ENCODE data around the gene ATP5MC2.
A peak's percentile ranks its signal among the peaks of the same experiment; 100 is the strongest.

ATP5MC2 gene

DNA sequence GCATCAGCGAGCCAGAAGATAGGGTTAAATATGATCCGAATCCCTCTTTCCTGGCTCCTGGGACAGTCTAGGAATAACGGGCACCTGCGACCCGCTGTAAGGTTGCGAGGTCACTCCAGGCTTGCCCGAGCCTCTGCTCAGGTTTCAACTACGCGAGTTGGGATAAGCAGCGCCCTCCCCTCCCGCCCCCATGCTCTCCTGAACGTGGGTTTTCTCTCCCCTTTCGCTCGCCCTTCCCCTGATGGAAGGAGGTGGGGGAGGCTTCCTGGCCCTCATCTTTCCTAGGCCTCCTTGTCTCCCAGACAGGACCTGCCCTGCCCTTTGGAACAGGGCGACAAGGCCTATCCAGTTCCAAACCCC, 753 bp upstream of the ATP5MC2 start:
- Histone ChIP-seq H3K36me3 (ENCODE audit: control insufficient read depth, insufficient read depth, low read length) (peaks cover 15% of the 10 kb centered on the region), H3K9me3 (ENCODE audit: control insufficient read depth, low read length) (no peaks in the 10 kb centered on the region), H3K27me3 (ENCODE audit: control insufficient read depth, insufficient read depth, low read length, poor library complexity, severe bottlenecking) (no peaks in the 10 kb centered on the region), H3K4me3 (ENCODE audit: insufficient read depth, low read depth, low read length) (peak overlapping the region; percentile 77), H3K4me1 (ENCODE audit: control insufficient read depth, insufficient read depth, low read length) (peaks cover 21% of the 10 kb centered on the region), H3K27ac (ENCODE audit: insufficient read depth, low read depth, low read length, poor library complexity, severe bottlenecking) (peak overlapping the region; percentile 96)
- 5 to 6% methylated on average over 14 to 15 of the region's 15 CpGs for WGBS, 2 experiments

DNA sequence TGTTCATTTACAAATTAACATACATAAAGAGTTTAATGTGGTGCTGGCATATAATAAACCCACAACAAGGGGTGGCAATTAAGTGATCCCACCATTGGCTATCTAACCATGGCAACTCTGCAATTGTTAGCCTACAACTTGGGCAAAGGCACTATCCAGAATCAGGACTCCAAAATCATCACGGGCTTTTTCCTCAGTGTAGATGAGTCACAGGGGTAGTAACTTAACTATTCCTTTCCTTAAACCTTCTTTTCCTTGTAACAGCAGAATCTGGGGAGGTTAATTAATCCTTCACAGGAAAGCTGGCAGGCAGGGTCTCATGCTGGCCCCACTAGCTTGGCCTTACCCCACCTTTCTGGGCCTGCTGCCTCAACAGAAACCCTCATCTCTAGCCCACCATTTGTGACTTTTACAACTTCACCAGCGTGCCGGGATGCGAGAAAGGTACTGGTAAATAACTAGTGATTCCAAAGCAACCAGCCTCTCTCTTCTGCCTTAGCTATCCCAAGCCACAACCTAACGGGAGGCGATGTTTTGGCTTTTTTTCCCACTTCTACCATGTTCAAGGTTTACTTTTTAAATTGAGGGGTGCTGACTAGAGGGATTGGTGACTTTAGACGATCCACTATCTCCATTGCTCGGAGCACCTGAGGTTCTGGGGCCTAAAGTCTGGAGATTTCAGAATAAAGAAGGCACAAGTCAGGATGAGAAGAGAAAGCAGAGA, 744 bp downstream of the ATP5MC2 start:
- WGBS, 2 experiments: 63 to 65% methylated on average over 8 of the region's 8 CpGs
- H3K27me3 ChIP-seq (ENCODE audit: control insufficient read depth, insufficient read depth, low read length, poor library complexity, severe bottlenecking): no peaks in the 10 kb centered on the region
- peaks cover 26% of the 10 kb centered on the region for H3K36me3 ChIP-seq (ENCODE audit: control insufficient read depth, insufficient read depth, low read length)
- H3K4me3 ChIP-seq (ENCODE audit: insufficient read depth, low read depth, low read length): peak overlapping the region; percentile 77
- peaks cover 21% of the 10 kb centered on the region for H3K4me1 ChIP-seq (ENCODE audit: control insufficient read depth, insufficient read depth, low read length)
- peak overlapping the region; percentile 77 for H3K27ac ChIP-seq (ENCODE audit: insufficient read depth, low read depth, low read length, poor library complexity, severe bottlenecking)
- no peaks in the 10 kb centered on the region for H3K9me3 ChIP-seq (ENCODE audit: control insufficient read depth, low read length)

DNA sequence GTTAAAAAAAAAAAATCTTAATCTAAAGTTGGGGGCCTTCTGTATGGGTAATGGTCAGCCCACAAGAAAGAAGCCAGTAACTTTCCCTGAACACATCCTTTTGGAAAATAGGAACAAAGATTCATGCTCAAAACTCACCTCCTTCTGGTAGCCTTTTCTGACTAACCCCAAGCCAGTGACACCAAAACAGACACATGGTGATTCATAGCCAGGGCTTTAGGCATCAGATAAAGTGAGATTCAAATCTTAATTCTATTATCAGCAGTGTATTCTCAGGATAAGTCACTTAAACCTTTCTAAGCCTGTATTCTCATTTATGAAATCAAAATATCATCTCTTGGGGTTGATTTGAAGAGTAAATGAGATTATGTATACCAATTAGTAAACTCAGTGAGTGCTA, 4.9 kb downstream of the ATP5MC2 start:
- Histone ChIP-seq H3K36me3 (ENCODE audit: control insufficient read depth, insufficient read depth, low read length) (peaks cover 50% of the 10 kb centered on the region), H3K9me3 (ENCODE audit: control insufficient read depth, low read length) (no peaks in the 10 kb centered on the region), H3K27ac (ENCODE audit: insufficient read depth, low read depth, low read length, poor library complexity, severe bottlenecking) (no peak overlapping the region), H3K27me3 (ENCODE audit: control insufficient read depth, insufficient read depth, low read length, poor library complexity, severe bottlenecking) (no peaks in the 10 kb centered on the region), H3K4me3 (ENCODE audit: insufficient read depth, low read depth, low read length) (no peak overlapping the region), H3K4me1 (ENCODE audit: control insufficient read depth, insufficient read depth, low read length) (peaks cover 8% of the 10 kb centered on the region)

DNA sequence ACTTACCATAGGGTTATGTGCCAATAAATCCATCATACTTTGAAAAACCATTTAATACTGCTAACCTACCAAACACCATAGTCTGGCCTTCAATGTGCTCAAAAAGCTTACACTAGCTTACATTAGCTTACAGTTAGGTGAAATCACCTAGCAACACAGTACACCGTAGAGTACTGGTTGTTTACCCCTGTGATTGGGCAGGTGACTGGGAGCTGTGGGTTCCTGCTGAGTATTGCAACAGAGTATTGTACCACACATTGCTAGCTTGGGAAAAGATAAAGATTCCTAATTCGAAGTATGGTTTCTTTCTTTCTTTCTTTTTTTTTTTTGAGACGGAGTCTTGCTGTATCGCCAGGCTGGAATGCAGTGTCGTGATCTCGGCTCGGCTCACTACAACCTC, 5.6 kb downstream of the ATP5MC2 start:
- no peak overlapping the region for H3K27ac ChIP-seq (ENCODE audit: insufficient read depth, low read depth, low read length, poor library complexity, severe bottlenecking)
- no peaks in the 10 kb centered on the region for H3K9me3 ChIP-seq (ENCODE audit: control insufficient read depth, low read length)
- WGBS, 2 experiments: 92 to 94% methylated on average over 7 of the region's 7 CpGs
- H3K4me3 ChIP-seq (ENCODE audit: insufficient read depth, low read depth, low read length): no peak overlapping the region
- no peaks in the 10 kb centered on the region for H3K27me3 ChIP-seq (ENCODE audit: control insufficient read depth, insufficient read depth, low read length, poor library complexity, severe bottlenecking)
- peaks cover 8% of the 10 kb centered on the region for H3K4me1 ChIP-seq (ENCODE audit: control insufficient read depth, insufficient read depth, low read length)
- H3K36me3 ChIP-seq (ENCODE audit: control insufficient read depth, insufficient read depth, low read length): peaks cover 56% of the 10 kb centered on the region

DNA sequence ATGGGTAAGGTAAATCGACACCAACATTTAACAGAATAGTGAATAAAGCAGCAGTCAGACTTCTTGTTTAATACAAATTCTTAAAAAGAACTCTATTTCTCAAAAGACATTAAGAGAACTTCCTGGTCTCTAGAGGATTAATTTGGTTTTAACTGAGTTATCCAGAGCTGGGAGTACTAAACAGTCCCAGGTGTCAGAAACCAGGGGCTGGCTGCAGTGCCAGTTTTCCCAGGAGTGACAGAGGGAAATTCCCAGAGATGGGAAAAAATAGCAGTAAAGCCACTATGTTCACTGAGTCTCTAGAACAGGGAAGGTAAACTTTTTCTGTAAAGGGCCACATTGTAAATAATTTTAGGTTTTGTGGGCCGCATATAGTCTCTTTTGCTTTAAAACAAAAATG, 8.8 kb downstream of the ATP5MC2 start:
- Histone ChIP-seq H3K9me3 (ENCODE audit: control insufficient read depth, low read length) (no peaks in the 10 kb centered on the region), H3K27ac (ENCODE audit: insufficient read depth, low read depth, low read length, poor library complexity, severe bottlenecking) (no peak overlapping the region), H3K4me3 (ENCODE audit: insufficient read depth, low read depth, low read length) (no peak overlapping the region), H3K4me1 (ENCODE audit: control insufficient read depth, insufficient read depth, low read length) (no peaks in the 10 kb centered on the region), H3K27me3 (ENCODE audit: control insufficient read depth, insufficient read depth, low read length, poor library complexity, severe bottlenecking) (no peaks in the 10 kb centered on the region), H3K36me3 (ENCODE audit: control insufficient read depth, insufficient read depth, low read length) (peaks cover 50% of the 10 kb centered on the region)
- 95 to 98% methylated on average over 2 of the region's 2 CpGs for WGBS, 2 experiments

GRCh38 chr12:53664936-53665335, 10.9 kb downstream of the ATP5MC2 start:
- H3K4me3 ChIP-seq (ENCODE audit: insufficient read depth, low read depth, low read length): no peak overlapping the region
- peaks cover 4% of the 10 kb centered on the region for H3K4me1 ChIP-seq (ENCODE audit: control insufficient read depth, insufficient read depth, low read length)
- no peaks in the 10 kb centered on the region for H3K27me3 ChIP-seq (ENCODE audit: control insufficient read depth, insufficient read depth, low read length, poor library complexity, severe bottlenecking)
- H3K9me3 ChIP-seq (ENCODE audit: control insufficient read depth, low read length): no peaks in the 10 kb centered on the region
- WGBS, 2 experiments: 92 to 95% methylated on average over 7 of the region's 7 CpGs
- H3K27ac ChIP-seq (ENCODE audit: insufficient read depth, low read depth, low read length, poor library complexity, severe bottlenecking): no peak overlapping the region
- H3K36me3 ChIP-seq (ENCODE audit: control insufficient read depth, insufficient read depth, low read length): peaks cover 34% of the 10 kb centered on the region

GRCh38 chr12:53664191-53664590, 11.7 kb downstream of the ATP5MC2 start:
- Histone ChIP-seq H3K27me3 (ENCODE audit: control insufficient read depth, insufficient read depth, low read length, poor library complexity, severe bottlenecking) (no peaks in the 10 kb centered on the region), H3K27ac (ENCODE audit: insufficient read depth, low read depth, low read length, poor library complexity, severe bottlenecking) (no peak overlapping the region), H3K4me3 (ENCODE audit: insufficient read depth, low read depth, low read length) (no peak overlapping the region), H3K4me1 (ENCODE audit: control insufficient read depth, insufficient read depth, low read length) (peaks cover 11% of the 10 kb centered on the region), H3K9me3 (ENCODE audit: control insufficient read depth, low read length) (no peaks in the 10 kb centered on the region), H3K36me3 (ENCODE audit: control insufficient read depth, insufficient read depth, low read length) (peaks cover 27% of the 10 kb centered on the region)
- 83 to 87% methylated on average over 5 of the region's 5 CpGs for WGBS, 2 experiments

DNA sequence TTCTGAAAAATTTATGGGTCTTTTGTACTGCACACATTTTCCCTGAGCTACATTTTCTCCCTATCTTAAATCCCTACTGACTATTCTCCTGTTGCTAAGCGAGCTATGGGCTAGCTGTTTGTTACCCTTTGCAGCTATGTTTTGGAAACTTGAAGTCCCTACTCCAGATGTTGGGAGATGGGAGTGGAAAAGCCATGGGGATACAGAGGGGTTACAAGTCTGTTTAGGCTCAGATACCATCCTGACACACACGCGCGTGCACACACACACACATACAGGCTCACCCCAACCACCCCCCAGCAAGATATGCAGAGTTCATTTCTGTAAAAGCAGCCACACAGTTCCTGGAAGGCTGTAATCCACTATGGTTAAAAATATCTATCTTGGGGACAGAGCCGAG, 15.8 kb downstream of the ATP5MC2 start:
- H3K27me3 ChIP-seq (ENCODE audit: control insufficient read depth, insufficient read depth, low read length, poor library complexity, severe bottlenecking): no peaks in the 10 kb centered on the region
- WGBS, 2 experiments: 83 to 97% methylated on average over 4 to 5 of the region's 5 CpGs
- peaks cover 4% of the 10 kb centered on the region for H3K36me3 ChIP-seq (ENCODE audit: control insufficient read depth, insufficient read depth, low read length)
- H3K4me1 ChIP-seq (ENCODE audit: control insufficient read depth, insufficient read depth, low read length): peaks cover 25% of the 10 kb centered on the region
- no peaks in the 10 kb centered on the region for H3K9me3 ChIP-seq (ENCODE audit: control insufficient read depth, low read length)
- H3K27ac ChIP-seq (ENCODE audit: insufficient read depth, low read depth, low read length, poor library complexity, severe bottlenecking): peak overlapping the region; percentile 93
- no peak overlapping the region for H3K4me3 ChIP-seq (ENCODE audit: insufficient read depth, low read depth, low read length)

GRCh38 chr12:53659571-53659981, 16.3 kb downstream of the ATP5MC2 start:
- 84% methylated on average over 2 of the region's 2 CpGs; no CpG with 5 or more reads in 1 of the 2 experiments for WGBS, 2 experiments
- peaks cover 25% of the 10 kb centered on the region for H3K4me1 ChIP-seq (ENCODE audit: control insufficient read depth, insufficient read depth, low read length)
- H3K4me3 ChIP-seq (ENCODE audit: insufficient read depth, low read depth, low read length): no peak overlapping the region
- H3K9me3 ChIP-seq (ENCODE audit: control insufficient read depth, low read length): no peaks in the 10 kb centered on the region
- peak overlapping the region; percentile 93 for H3K27ac ChIP-seq (ENCODE audit: insufficient read depth, low read depth, low read length, poor library complexity, severe bottlenecking)
- H3K27me3 ChIP-seq (ENCODE audit: control insufficient read depth, insufficient read depth, low read length, poor library complexity, severe bottlenecking): no peaks in the 10 kb centered on the region
- peaks cover 4% of the 10 kb centered on the region for H3K36me3 ChIP-seq (ENCODE audit: control insufficient read depth, insufficient read depth, low read length)

- WGBS, 2 experiments: 2 to 3% methylated on average over 3 of the region's 3 CpGs
- Histone ChIP-seq H3K27ac (ENCODE audit: insufficient read depth, low read depth, low read length, poor library complexity, severe bottlenecking) (peak overlapping the region; percentile 93), H3K4me1 (ENCODE audit: control insufficient read depth, insufficient read depth, low read length) (peaks cover 25% of the 10 kb centered on the region), H3K36me3 (ENCODE audit: control insufficient read depth, insufficient read depth, low read length) (peaks cover 4% of the 10 kb centered on the region), H3K27me3 (ENCODE audit: control insufficient read depth, insufficient read depth, low read length, poor library complexity, severe bottlenecking) (no peaks in the 10 kb centered on the region), H3K4me3 (ENCODE audit: insufficient read depth, low read depth, low read length) (no peak overlapping the region), H3K9me3 (ENCODE audit: control insufficient read depth, low read length) (no peaks in the 10 kb centered on the region)
These were observed 16.8 kb downstream of the ATP5MC2 start for GRCh38 chr12:53659011-53659551.
